Measurements from ENCODE around the gene CORO1C.

The CORO1C gene

DNA sequence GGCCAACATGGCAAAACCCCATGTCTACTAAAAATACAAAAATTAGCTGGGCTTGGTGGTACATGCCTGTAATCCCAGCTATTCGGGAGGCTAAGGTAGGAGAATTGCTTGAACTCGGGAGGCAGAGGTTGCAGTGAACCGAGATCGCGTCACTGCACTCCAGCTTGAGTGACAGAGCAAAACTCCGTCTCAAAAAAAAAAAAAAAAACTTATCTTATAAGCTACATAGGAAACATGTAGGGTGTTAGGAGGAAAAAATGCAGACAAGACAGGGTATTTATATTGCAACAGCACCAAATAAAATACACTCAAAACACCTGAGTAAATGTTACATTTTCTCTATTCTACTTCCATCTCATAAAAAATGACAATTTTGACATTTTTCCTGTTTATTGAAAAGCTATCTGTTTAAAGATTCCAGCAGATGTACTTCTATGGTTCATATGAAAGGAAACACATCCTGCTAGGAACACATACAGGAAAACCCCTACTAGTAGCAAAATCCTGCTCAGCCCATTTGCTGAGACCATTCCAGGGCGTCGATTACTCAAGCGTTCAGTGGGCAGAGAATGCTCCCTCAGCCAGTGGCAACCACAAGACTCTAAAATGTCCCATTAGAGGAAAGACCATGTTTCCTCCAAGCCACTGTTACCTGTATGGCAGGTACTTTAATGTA is 19.7 kb downstream of the CORO1C start:
- in situ Hi-C loops (cut with MboI; ENCODE audit: low sequenced_read_pairs) = no loop called here
- DNase-seq (ENCODE audit: low spot score in 2 of 2) = no peak
- peaks cover 13% of the 10 kb centered on the region for H3K4me1 ChIP-seq

GRCh38 chr12:108709697-108710096 is 21.6 kb downstream of the CORO1C start:
- Histone ChIP-seq H3K4me3 (no peak overlapping the region), H3K27me3 (ENCODE audit: low read depth) (no peaks in the 10 kb centered on the region), H3K36me3 (replicated peaks) (no peaks in the 10 kb centered on the region), H3K9me3 (no peaks in the 10 kb centered on the region), H3K4me1 (peaks cover 6% of the 10 kb centered on the region)
- in situ Hi-C loops (cut with MboI; ENCODE audit: low sequenced_read_pairs) = no loop called here
- DNase-seq (ENCODE audit: low spot score in 2 of 2) = no peak

More for the DNA sequence above, 19.7 kb downstream of the CORO1C start:
- Histone ChIP-seq H3K9me3 (peaks cover 3% of the 10 kb centered on the region; the same call in 1 of the 2 replicates), H3K36me3 (replicated peaks) (0 out of 2 replicates have a peak, but pooled peaks cover 3% of the 10 kb centered on the region), H3K27me3 (ENCODE audit: low read depth) (no peaks in the 10 kb centered on the region), H3K4me3 (no peak overlapping the region)

DNA sequence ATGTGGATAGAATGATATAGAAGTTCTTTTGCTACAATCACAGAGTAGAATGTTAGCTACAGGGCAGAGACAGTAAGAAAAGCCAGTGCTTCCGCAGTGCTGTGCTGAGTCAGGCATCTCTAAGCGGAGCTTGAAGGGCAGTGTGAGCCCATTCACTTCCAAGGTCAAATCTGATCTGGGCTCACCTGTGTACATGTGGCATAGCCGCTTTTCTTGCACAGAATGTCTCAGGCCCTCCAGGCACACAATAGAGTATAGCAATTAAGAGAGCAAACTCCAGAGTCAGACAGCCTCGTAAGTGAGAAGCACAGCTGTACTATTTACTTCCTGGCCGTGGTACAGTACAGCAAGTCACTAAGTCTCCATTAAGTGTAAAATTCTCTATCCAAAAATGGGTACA is 26.8 kb downstream of the CORO1C start:
- Histone ChIP-seq H3K36me3 (replicated peaks) (peaks cover 7% of the 10 kb centered on the region; the same call in 1 of the 2 replicates), H3K4me1 (peaks cover 25% of the 10 kb centered on the region), H3K9me3 (no peaks in the 10 kb centered on the region), H3K4me3 (no peak overlapping the region), H3K27me3 (ENCODE audit: low read depth) (no peaks in the 10 kb centered on the region)
- DNase-seq (ENCODE audit: low spot score in 2 of 2) = no peak
- in situ Hi-C loops (cut with MboI; ENCODE audit: low sequenced_read_pairs) = no loop called here

DNA sequence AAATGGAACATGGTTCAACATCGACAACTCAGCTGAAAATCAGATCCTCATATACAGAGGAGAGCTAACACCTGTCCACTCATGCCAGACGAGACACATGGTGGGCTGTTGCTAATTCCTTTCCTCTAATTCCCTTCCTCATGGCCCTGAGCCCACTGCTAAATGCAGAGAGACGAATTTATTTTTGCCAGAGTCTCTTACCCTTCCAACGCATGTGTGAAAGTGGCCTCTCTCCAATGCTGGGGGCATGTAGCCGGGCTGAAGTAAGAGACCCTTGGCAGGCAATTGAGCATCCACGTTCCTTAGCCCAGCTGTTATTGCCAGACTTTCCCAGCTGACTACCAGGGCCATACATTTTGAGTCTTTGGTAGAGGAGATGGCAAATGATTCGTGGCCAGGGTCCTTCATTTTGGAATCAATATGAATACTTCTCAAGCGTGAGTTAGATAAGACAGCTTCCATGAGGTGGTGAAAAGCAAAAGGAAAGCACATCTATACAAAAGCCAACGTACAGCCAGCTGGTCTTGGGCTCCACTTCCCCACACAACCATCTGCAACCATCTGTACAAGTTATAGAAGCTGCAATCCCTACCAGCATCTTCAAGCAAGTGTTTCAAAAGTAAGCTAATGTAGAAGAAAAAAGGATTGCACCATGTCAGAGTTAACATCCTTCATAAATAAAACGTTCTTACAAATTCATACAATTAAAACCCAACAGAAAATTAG is 28.6 kb downstream of the CORO1C start:
- Histone ChIP-seq H3K36me3 (replicated peaks) (peaks cover 15% of the 10 kb centered on the region), H3K27me3 (ENCODE audit: low read depth) (no peaks in the 10 kb centered on the region), H3K4me3 (no peak overlapping the region), H3K4me1 (peaks cover 22% of the 10 kb centered on the region), H3K9me3 (no peaks in the 10 kb centered on the region)
- no peak for DNase-seq (ENCODE audit: low spot score in 2 of 2)
- in situ Hi-C loops (cut with MboI; ENCODE audit: low sequenced_read_pairs) = no loop called here

DNA sequence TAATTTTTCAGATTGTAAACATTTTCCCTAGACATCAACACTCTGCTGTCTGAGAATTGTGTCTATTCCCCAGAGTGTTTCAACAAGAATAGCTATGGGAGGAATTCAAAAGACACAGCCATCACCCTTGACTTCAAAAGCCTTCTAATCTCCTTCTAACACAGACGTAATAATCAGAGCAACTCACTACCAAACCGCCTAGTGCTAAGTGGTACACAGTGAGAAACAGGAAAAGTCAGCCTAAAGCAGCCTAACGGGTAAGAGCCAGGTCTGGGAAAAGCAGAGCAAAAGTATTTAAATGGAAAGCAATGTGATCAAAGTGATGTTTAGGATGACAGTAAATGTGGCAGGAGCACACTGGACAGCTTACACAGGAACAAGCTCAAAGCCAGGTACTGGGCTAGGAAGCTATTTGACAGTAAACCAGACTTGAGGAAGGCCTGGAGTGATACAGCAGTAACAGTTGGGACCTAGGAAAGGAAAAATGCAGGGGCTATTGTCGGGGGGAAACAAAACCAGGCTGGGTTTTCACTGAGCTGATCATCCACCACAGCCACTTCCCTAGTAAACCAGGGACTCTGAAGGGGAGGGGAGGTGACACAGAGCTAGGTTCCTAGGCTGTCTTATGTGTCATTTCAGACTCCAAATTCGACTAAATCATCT is 29.4 kb downstream of the CORO1C start:
- H3K27me3 ChIP-seq (ENCODE audit: low read depth) = no peaks in the 10 kb centered on the region
- peak; percentile 24 to 80 for DNase-seq (ENCODE audit: low spot score in 2 of 2)
- peaks cover 29% of the 10 kb centered on the region for H3K4me1 ChIP-seq
- H3K4me3 ChIP-seq = no peak overlapping the region
- peaks cover 15% of the 10 kb centered on the region for H3K36me3 ChIP-seq (replicated peaks)
- in situ Hi-C loops (cut with MboI; ENCODE audit: low sequenced_read_pairs) = no loop called here
- no peaks in the 10 kb centered on the region for H3K9me3 ChIP-seq

DNA sequence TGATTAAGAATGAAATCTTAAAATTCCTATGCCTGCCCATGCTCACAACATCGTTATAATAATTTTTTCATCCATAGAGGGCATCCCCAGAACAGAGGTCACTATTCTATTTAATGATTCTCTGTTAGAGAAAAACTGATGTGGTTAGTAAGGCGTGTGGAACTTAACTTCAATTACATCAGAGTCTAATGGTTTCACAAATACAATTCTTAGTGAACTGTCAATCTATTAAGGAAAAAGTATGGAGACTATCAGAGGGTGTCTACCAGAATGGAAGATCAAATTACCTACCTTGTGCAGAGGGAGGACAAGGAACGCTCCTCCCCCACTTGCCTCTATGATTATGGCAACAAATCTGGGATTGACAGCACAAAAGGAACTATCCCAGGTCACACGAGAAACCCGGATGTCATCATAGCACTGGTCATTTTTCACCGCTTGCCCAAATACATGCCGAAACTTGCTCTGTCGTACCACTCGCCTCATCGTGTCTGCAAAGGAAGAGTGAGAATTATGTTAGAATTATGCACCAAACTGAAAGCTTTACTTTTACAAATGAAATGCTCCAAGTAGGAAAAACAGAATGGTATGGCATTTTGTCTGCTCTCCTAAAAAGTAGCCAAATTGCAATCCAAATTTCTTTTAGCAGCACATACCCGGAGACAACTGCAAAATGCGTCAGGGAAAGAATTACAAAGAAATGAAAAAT is 30.3 kb downstream of the CORO1C start:
- Histone ChIP-seq H3K4me3 (no peak overlapping the region), H3K4me1 (peaks cover 37% of the 10 kb centered on the region)
- in situ Hi-C loops (cut with MboI; ENCODE audit: low sequenced_read_pairs) = no loop called here

GRCh38 chr12:108699955-108700563 is 31.3 kb downstream of the CORO1C start:
- peaks cover 39% of the 10 kb centered on the region for H3K4me1 ChIP-seq
- H3K9me3 ChIP-seq = no peaks in the 10 kb centered on the region
- H3K36me3 ChIP-seq (replicated peaks) = peaks cover 15% of the 10 kb centered on the region
- H3K4me3 ChIP-seq = no peak overlapping the region
- no peak for DNase-seq (ENCODE audit: low spot score in 2 of 2)
- in situ Hi-C loops (cut with MboI; ENCODE audit: low sequenced_read_pairs) = no loop called here
- H3K27me3 ChIP-seq (ENCODE audit: low read depth) = no peaks in the 10 kb centered on the region

More for the DNA sequence above, 30.3 kb downstream of the CORO1C start:
- Histone ChIP-seq H3K9me3 (no peaks in the 10 kb centered on the region), H3K36me3 (replicated peaks) (peaks cover 15% of the 10 kb centered on the region), H3K27me3 (ENCODE audit: low read depth) (no peaks in the 10 kb centered on the region)
- DNase-seq (ENCODE audit: low spot score in 2 of 2) = peak; percentile 34 to 46

DNA sequence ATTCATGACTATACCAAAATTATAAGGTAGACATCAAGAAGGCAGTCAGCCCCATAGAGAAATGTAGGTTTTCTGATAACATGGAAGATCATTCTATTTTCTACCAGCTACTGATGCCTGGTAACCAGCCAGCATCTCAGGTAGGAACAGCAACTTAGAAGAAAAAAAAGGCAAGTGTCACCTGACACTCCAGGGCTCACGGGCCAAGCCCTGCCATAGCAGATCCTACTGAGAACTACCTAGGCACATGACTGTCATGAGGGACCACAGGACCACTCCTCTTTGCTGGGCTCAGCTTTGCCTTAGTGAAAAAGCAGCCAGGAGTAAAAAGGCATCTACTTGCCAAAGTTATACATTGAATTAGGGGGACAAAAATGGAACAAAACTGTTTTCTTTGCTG is 33.4 kb downstream of the CORO1C start:
- in situ Hi-C loops (cut with MboI; ENCODE audit: low sequenced_read_pairs) = no loop called here

DNA sequence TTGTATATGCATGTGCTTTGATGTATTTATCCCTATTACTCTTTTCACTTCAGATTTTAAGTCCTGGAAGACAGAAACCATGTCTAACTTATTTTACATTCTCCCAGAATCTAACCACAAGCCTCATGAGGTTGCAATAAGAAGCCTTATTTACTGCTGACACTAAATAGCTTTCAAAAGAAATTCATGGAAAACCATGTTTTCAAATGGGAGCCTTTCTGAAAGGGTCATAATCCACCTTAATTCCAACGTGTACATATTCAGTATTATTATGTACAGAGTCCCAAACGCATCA is 34.4 kb downstream of the CORO1C start:
- no peak overlapping the region for H3K4me3 ChIP-seq
- in situ Hi-C loops (cut with MboI; ENCODE audit: low sequenced_read_pairs) = no loop called here
- H3K27me3 ChIP-seq (ENCODE audit: low read depth) = no peaks in the 10 kb centered on the region
- peaks cover 45% of the 10 kb centered on the region for H3K4me1 ChIP-seq
- no peaks in the 10 kb centered on the region for H3K9me3 ChIP-seq
- no peak for DNase-seq (ENCODE audit: low spot score in 2 of 2)
- H3K36me3 ChIP-seq (replicated peaks) = peaks cover 17% of the 10 kb centered on the region

More for the DNA sequence above, 33.4 kb downstream of the CORO1C start:
- Histone ChIP-seq H3K4me3 (no peak overlapping the region), H3K27me3 (ENCODE audit: low read depth) (no peaks in the 10 kb centered on the region), H3K4me1 (peaks cover 44% of the 10 kb centered on the region), H3K9me3 (no peaks in the 10 kb centered on the region), H3K36me3 (replicated peaks) (peaks cover 17% of the 10 kb centered on the region)
- no peak for DNase-seq (ENCODE audit: low spot score in 2 of 2)

- in situ Hi-C loops (cut with MboI; ENCODE audit: low sequenced_read_pairs) = no loop called here
- H3K36me3 ChIP-seq (replicated peaks) = peaks cover 17% of the 10 kb centered on the region
These were observed 35.0 kb downstream of the CORO1C start for GRCh38 chr12:108696111-108696995.

GRCh38 chr12:108694812-108695278 is 36.5 kb downstream of the CORO1C start:
- H3K27me3 ChIP-seq (ENCODE audit: low read depth) = no peaks in the 10 kb centered on the region
- no peaks in the 10 kb centered on the region for H3K9me3 ChIP-seq
- H3K4me1 ChIP-seq = peaks cover 53% of the 10 kb centered on the region
- in situ Hi-C loops (cut with MboI; ENCODE audit: low sequenced_read_pairs) = no loop called here
- no peak for DNase-seq (ENCODE audit: low spot score in 2 of 2)
- H3K4me3 ChIP-seq = no peak overlapping the region
- peaks cover 14% of the 10 kb centered on the region for H3K36me3 ChIP-seq (replicated peaks)

More at GRCh38 chr12:108696111-108696995, 35.0 kb downstream of the CORO1C start:
- Histone ChIP-seq H3K27me3 (ENCODE audit: low read depth) (no peaks in the 10 kb centered on the region), H3K9me3 (no peaks in the 10 kb centered on the region), H3K4me1 (peaks cover 45% of the 10 kb centered on the region), H3K4me3 (no peak overlapping the region)
- DNase-seq (ENCODE audit: low spot score in 2 of 2) = peak; percentile 73 to 99

GRCh38 chr12:108693751-108694150 is 37.6 kb downstream of the CORO1C start:
- no peaks in the 10 kb centered on the region for H3K9me3 ChIP-seq
- peaks cover 61% of the 10 kb centered on the region for H3K4me1 ChIP-seq
- DNase-seq (ENCODE audit: low spot score in 2 of 2) = no peak
- H3K4me3 ChIP-seq = no peak overlapping the region
- H3K27me3 ChIP-seq (ENCODE audit: low read depth) = no peaks in the 10 kb centered on the region
- in situ Hi-C loops (cut with MboI; ENCODE audit: low sequenced_read_pairs) = no loop called here
- peaks cover 3% of the 10 kb centered on the region for H3K36me3 ChIP-seq (replicated peaks)

Measured in HAP-1 (cell line).